GM21737 (cell line): ENCODE measurements around the gene SKA2.
A peak's percentile ranks its signal among the peaks of the same experiment; 100 is the strongest.
"Not testable (repeated sequence)": the region's sequence is repeated elsewhere in the genome, so short reads cannot be mapped to it uniquely, and the experiment has no call there.

ENCODE experiments used
- ATAC-seq: cut with Tn5 transposase; IDR thresholded peaks from one replicate; pipeline ENCODE4 v1.9.1; 2021; ENCODE audit warnings: mild to moderate bottlenecking, moderate library complexity; ENCODE audit not compliant: unreplicated experiment

SKA2 gene

GRCh38 chr17:59154721-59155438 is at the start of gene SKA2:
TSS of gene SKA2 (minus strand) at chr17:59155186. CDS start at chr17:59155163, 23 bp downstream.
- peak; percentile 81 for ATAC-seq

GRCh38 chr17:59202320-59202719 is 47.3 kb upstream of the SKA2 start:
- ATAC-seq = no peak

GRCh38 chr17:59199398-59199797 is 44.4 kb upstream of the SKA2 start:
- ATAC-seq = no peak

GRCh38 chr17:59193336-59193862 is 38.4 kb upstream of the SKA2 start:
- no peak for ATAC-seq

- no peak for ATAC-seq
These were observed 35.8 kb upstream of the SKA2 start for GRCh38 chr17:59190806-59191205.

GRCh38 chr17:59186850-59187249 is 31.9 kb upstream of the SKA2 start:
- no peak for ATAC-seq

GRCh38 chr17:59185997-59186396 is 31.0 kb upstream of the SKA2 start:
- ATAC-seq = no peak

GRCh38 chr17:59181481-59181880 is 26.5 kb upstream of the SKA2 start:
- ATAC-seq = no peak

- no peak for ATAC-seq
These were observed 25.6 kb upstream of the SKA2 start for GRCh38 chr17:59180626-59181025.

- ATAC-seq = not testable (repeated sequence)
These were observed 24.6 kb upstream of the SKA2 start for GRCh38 chr17:59179601-59180000.

GRCh38 chr17:59178266-59178985 is 23.4 kb upstream of the SKA2 start:
- ATAC-seq = no peak

- ATAC-seq = no peak
These were observed 20.1 kb upstream of the SKA2 start for GRCh38 chr17:59175076-59175475.

GRCh38 chr17:59174671-59175070 is 19.7 kb upstream of the SKA2 start:
- ATAC-seq = no peak

- ATAC-seq = no peak
These were observed 17.5 kb upstream of the SKA2 start for GRCh38 chr17:59172436-59173004.

GRCh38 chr17:59167571-59168001 is 12.6 kb upstream of the SKA2 start:
- no peak for ATAC-seq

GRCh38 chr17:59165933-59166342 is 11.0 kb upstream of the SKA2 start:
- no peak for ATAC-seq

GRCh38 chr17:59161477-59161876 is 6.5 kb upstream of the SKA2 start:
- ATAC-seq = no peak

GRCh38 chr17:59160157-59161025 is 5.4 kb upstream of the SKA2 start:
- ATAC-seq = no peak

- ATAC-seq = peak; percentile 82
These were observed 622 bp upstream of the SKA2 start, which contains the start of gene PRR11 for GRCh38 chr17:59155439-59156177. TSS of gene PRR11 (plus strand) at chr17:59155746. CDS start at chr17:59169753, 14,007 bp downstream.

GRCh38 chr17:59154292-59154720 is 680 bp downstream of the SKA2 start:
- no peak for ATAC-seq
